ENCODE data around the gene TEX14.
"Not testable (repeated sequence)": the region's sequence is repeated elsewhere in the genome, so short reads cannot be mapped to it uniquely, and the experiment has no call there.

DNA sequence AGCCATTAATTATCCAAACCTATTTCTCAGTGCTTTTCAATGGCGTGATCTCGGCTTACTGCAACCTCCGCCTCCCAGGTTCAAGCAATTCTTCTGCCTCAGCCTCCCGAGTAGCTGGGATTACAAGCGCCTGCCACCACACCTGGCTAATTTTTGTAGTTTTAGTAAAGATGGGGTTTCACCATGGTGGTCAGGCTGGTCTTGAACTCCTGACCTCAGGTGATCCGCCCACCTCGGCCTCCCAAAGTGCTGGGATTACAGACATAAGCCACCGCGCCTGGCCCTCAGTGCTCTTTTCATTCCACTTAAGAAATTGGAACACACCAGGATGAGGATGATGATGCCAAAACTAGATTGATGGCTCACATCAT lies 32.1 kb downstream of the TEX14 start:
- TF ChIP-seq, protein P1, sequence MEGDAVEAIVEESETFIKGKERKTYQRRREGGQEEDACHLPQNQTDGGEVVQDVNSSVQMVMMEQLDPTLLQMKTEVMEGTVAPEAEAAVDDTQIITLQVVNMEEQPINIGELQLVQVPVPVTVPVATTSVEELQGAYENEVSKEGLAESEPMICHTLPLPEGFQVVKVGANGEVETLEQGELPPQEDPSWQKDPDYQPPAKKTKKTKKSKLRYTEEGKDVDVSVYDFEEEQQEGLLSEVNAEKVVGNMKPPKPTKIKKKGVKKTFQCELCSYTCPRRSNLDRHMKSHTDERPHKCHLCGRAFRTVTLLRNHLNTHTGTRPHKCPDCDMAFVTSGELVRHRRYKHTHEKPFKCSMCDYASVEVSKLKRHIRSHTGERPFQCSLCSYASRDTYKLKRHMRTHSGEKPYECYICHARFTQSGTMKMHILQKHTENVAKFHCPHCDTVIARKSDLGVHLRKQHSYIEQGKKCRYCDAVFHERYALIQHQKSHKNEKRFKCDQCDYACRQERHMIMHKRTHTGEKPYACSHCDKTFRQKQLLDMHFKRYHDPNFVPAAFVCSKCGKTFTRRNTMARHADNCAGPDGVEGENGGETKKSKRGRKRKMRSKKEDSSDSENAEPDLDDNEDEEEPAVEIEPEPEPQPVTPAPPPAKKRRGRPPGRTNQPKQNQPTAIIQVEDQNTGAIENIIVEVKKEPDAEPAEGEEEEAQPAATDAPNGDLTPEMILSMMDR (IDR thresholded peaks at IDR 0.05; ENCODE audit: insufficient read depth, low read length, poor library complexity, severe bottlenecking), result not testable (repeated sequence)
- TF ChIP-seq EZH2phosphoT487 (conservative IDR thresholded peaks at IDR 0.05; ENCODE audit: low read length), result not testable (repeated sequence)

Measured in SU-DHL-6 (cell line).